ENCODE results near the gene RPL15.
A peak's percentile ranks its signal among the peaks of the same experiment; 100 is the strongest.

RPL15 gene

GRCh38 chr3:23934253-23934652, 17.3 kb downstream of the RPL15 start:
- no peak for DNase-seq

GRCh38 chr3:23937296-23937695, 20.4 kb downstream of the RPL15 start:
- no peak for DNase-seq

GRCh38 chr3:23938688-23939087, 21.8 kb downstream of the RPL15 start:
- no peak for DNase-seq

GRCh38 chr3:23940775-23941174, 23.8 kb downstream of the RPL15 start:
- DNase-seq, result no peak

- no peak for DNase-seq
Measured at GRCh38 chr3:23941440-23941839, 24.5 kb downstream of the RPL15 start.

- no peak for DNase-seq
Measured at GRCh38 chr3:23942546-23942945, 25.6 kb downstream of the RPL15 start.

- no peak for DNase-seq
Measured at GRCh38 chr3:23944007-23944783, 27.3 kb downstream of the RPL15 start.

- peak; percentile 17 for DNase-seq
Measured at GRCh38 chr3:23944861-23945662, 28.1 kb downstream of the RPL15 start, which contains the start of gene NR1D2. NR1D2 (plus strand) TSS chr3:23945286; CDS start chr3:23945579, 293 bp downstream.

- no peak for DNase-seq
Measured at GRCh38 chr3:23945663-23945912, 28.7 kb downstream of the RPL15 start.

GRCh38 chr3:23945913-23946687, 29.2 kb downstream of the RPL15 start:
- peak; percentile 65 for DNase-seq

GRCh38 chr3:23948761-23949160, 31.8 kb downstream of the RPL15 start:
- DNase-seq, result no peak

GRCh38 chr3:23949784-23950183, 32.9 kb downstream of the RPL15 start:
- DNase-seq, result no peak

- DNase-seq, result no peak
Measured at GRCh38 chr3:23950293-23950692, 33.4 kb downstream of the RPL15 start.

- no peak for DNase-seq
Measured at GRCh38 chr3:23952646-23953045, 35.7 kb downstream of the RPL15 start.

GRCh38 chr3:23953523-23953922, 36.6 kb downstream of the RPL15 start:
- no peak for DNase-seq

- DNase-seq, result no peak
Measured at GRCh38 chr3:23954144-23954543, 37.2 kb downstream of the RPL15 start.

GRCh38 chr3:23956701-23957100, 39.8 kb downstream of the RPL15 start:
- DNase-seq, result no peak

- no peak for DNase-seq
Measured at GRCh38 chr3:23959135-23959900, 42.4 kb downstream of the RPL15 start.

- DNase-seq, result no peak
Measured at GRCh38 chr3:23960649-23961048, 43.7 kb downstream of the RPL15 start.

- DNase-seq, result no peak
Measured at GRCh38 chr3:23961066-23961465, 44.1 kb downstream of the RPL15 start.

GRCh38 chr3:23961913-23962312, 45.0 kb downstream of the RPL15 start:
- no peak for DNase-seq

- no peak for DNase-seq
Measured at GRCh38 chr3:23964537-23965235, 47.8 kb downstream of the RPL15 start.
